Left ventricle myocardium superior (tissue), 1 donor: Measurements from ENCODE around the gene BEST2. TPM values are rescaled to one million over a fixed set of nuclear protein-coding genes. Genes with fewer than 3 reads are reported as not detected.

Source experiments
- ATAC-seq: fragments of 200-7000 bp; cut with Tn5 transposase; one replicate; pipeline ENCODE4 v1.9.1; 2020; ENCODE audit warnings: mild to moderate bottlenecking, moderate library complexity
- DNase-seq: peaks from one replicate; pipeline ENCODE4 v3.0.0-alpha.2; 2020
- intact Hi-C: fragments of 100-400 bp; cut with micrococcal nuclease; formaldehyde crosslinking; loops from one replicate; pipeline ENCODE4 v1.11.0; 2022
- total RNA-seq: library from RNA; stranded (reverse); fragmentation: NEBNext Ultra II Directional; extraction: Animal tissue kit (Norgen Biotek cat#: 25700); gene quantifications from one replicate; pipeline ENCODE4 v1.2.1, GENCODE V29; 2021
- donor health status: DM: no; HTN: yes; CAD: no; lungs with severe emphysema.

BEST2 gene
- total RNA-seq, 1 donor from 2014 or later: not detected

GRCh38 chr19:12783849-12784393 is 32.3 kb downstream of the BEST2 start:
- intact Hi-C loops: no loop called here
- ATAC-seq: peak; percentile 7
- DNase-seq: peak; percentile 71

DNA sequence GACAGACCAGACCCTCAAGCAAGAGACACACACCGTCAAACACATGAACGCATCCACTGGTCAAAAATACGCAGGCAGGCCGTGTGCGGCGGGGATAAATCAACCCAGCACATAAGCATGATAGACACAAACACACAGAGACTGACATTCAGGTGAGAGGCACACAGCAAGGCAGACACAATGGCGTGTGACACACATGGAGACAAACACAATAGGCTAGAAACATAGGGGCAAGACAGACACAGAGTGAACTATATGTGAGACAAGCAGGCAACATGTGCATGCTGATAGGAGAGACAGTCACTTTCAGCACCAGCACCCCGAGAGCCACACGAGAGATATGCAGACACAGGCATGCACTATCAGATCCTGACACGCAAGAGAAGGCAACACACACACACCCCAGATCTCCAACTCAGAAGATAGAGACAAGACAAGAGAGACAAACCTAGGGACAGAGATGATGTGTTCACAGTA is 32.8 kb downstream of the BEST2 start:
- no peak for DNase-seq
- intact Hi-C loops: no loop called here
- ATAC-seq: no peak

GRCh38 chr19:12784871-12785430 is 33.4 kb downstream of the BEST2 start:
- ATAC-seq (no peak), DNase-seq (no peak)
- intact Hi-C loops: no loop called here

- ATAC-seq: no peak
- no peak for DNase-seq
- intact Hi-C loops: no loop called here
These were observed 33.9 kb downstream of the BEST2 start for GRCh38 chr19:12785431-12786031.

GRCh38 chr19:12786141-12786870 is 34.7 kb downstream of the BEST2 start:
- DNase-seq: peak; percentile 74
- intact Hi-C loops: no loop called here
- no peak for ATAC-seq

- intact Hi-C loops: no loop called here
- ATAC-seq: no peak
- DNase-seq: no peak
These were observed 35.4 kb downstream of the BEST2 start for GRCh38 chr19:12786952-12787351.

DNA sequence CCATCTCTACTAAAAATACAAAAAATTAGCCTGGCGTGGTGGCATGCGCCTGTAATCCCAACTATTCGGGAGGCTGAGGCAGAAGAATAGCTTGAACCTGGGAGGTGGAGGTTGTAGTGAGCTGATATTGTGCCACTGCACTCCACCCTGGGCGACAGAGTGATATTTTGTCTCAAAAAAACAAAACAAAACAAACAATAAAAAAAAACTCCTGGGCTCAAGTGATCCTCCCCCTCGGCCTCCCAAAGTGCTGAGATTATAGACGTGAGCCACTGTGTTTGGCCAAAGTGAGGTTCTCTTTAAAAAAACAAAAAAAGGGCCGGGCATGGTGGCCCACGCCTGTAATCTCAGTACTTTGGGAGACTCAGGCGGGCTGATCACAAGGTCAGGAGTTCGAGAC is 35.9 kb downstream of the BEST2 start:
- ATAC-seq (no peak), DNase-seq (no peak)

DNA sequence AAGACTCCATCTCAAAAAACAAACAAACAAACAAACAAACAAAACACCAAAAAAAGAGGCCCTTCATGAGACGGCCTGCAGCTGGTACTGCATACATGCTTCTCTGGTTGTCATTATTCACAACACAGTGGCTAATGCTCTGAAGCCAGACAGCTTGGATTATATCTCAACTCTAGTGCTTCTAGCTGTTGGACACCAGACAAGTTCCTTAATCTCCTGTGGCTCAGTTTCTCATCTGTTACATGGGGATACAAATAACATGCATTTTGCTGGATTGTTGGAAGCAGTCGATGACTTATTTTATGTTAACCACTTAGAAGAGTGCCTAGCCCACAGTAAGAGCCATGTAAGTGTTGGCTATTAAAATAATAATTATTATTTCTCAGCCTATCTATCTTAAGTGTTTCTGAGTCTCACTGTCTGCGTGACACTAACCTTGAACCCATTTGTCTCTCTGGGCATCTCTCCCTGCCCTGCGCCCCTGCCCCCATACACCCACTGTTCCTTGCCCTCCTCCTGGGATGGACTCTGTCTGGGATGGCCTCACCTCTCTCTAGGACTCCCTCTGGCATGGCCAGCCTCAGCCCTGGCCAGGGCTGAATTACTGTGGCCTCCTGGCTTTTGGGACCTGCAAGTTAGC is 36.6 kb downstream of the BEST2 start:
- ATAC-seq (no peak), DNase-seq (no peak)
- intact Hi-C loops: no loop called here

More for the DNA sequence above, 35.9 kb downstream of the BEST2 start:
- intact Hi-C loops: no loop called here

DNA sequence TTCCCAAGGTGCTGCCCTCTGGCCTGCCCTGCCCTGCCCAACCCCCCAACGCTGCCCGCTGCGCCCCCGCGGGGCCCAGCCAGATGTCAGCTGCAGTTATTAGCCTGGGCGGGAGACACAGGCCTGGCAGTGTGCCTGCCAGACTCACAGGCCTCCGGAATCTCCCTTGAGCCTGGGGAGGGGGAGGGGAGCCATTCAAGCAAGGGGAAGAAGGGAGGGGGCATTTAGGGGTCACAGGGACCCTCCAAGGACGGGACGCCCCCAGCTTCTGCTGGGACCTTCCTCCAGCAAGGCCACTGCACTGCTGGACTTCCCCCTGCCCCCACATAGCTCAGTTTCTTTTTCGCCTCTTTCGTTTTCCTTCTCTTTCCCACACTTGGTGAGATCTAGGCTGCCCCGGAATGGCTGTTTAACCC is 37.1 kb downstream of the BEST2 start:
- intact Hi-C loops: no loop called here
- ATAC-seq: no peak
- DNase-seq: peak; percentile 93

- ATAC-seq (no peak), DNase-seq (no peak)
- intact Hi-C loops: no loop called here
These were observed 37.7 kb downstream of the BEST2 start for GRCh38 chr19:12789098-12789903.

DNA sequence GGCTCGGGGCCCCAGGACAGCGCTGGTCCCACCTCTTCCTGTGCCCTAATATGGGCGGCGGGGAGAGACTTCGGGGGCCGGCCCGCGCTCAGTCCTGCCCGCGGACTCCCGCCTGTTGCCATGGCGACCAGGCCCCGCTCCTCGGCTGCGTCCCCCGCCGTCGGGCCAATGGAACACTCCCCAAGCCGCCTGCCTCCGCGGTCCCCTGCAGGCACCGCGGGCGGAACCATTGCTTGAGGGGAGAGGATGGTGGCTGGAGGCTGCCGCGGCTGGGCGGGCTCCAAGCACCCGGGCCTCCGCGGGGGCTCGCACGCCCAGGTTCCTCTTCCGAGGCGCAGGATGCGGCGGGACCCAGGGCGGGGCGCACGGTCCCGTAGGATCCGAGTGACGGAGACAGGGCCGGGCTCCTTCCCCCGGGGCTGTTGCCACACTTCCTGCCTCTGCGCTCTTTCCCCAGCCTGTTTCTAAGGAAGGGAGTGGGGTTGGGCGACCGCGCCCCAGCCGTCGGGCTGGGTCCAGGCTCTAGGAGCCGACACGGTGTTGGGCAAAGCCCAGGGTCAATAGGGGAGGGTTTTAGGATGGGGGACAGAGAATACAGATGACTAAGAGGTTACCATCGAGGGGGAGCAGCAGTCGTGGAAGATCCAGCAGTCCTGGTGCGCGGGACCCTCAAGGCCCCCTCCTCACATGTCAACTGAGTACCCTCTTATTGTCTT is 38.5 kb downstream of the BEST2 start:
- intact Hi-C loops: no loop called here
- DNase-seq: peak; percentile 98
- peak; percentile 56 for ATAC-seq

- no peak for ATAC-seq
- intact Hi-C loops: no loop called here
- no peak for DNase-seq
These were observed 39.2 kb downstream of the BEST2 start for GRCh38 chr19:12790628-12791344.

DNA sequence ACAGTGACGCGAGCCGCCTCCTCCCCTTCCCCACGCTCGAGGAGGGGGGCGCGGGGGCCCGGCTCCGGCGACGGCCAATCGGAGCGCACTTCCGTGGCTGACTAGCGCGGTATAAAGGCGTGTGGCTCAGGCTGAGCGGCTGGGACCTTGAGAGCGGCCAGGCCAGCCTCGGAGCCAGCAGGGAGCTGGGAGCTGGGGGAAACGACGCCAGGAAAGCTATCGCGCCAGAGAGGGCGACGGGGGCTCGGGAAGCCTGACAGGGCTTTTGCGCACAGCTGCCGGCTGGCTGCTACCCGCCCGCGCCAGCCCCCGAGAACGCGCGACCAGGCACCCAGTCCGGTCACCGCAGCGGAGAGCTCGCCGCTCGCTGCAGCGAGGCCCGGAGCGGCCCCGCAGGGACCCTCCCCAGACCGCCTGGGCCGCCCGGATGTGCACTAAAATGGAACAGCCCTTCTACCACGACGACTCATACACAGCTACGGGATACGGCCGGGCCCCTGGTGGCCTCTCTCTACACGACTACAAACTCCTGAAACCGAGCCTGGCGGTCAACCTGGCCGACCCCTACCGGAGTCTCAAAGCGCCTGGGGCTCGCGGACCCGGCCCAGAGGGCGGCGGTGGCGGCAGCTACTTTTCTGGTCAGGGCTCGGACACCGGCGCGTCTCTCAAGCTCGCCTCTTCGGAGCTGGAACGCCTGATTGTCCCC is 39.9 kb downstream of the BEST2 start, which contains the start of gene JUNB:
Gene JUNB (plus strand): TSS at position 142 of the 706 bp plus-strand sequence. CDS start 286 bp downstream, at position 428.
- peak; percentile 68 for ATAC-seq
- intact Hi-C loops: no loop called here
- DNase-seq: peak; percentile 99

- DNase-seq: peak; percentile 85
These were observed 40.7 kb downstream of the BEST2 start for GRCh38 chr19:12792051-12792852.

GRCh38 chr19:12792853-12793289 is 41.3 kb downstream of the BEST2 start:
- no peak for ATAC-seq
- intact Hi-C loops: no loop called here
- DNase-seq: no peak

More at GRCh38 chr19:12792051-12792852, 40.7 kb downstream of the BEST2 start:
- intact Hi-C loops: no loop called here
- ATAC-seq: no peak
